Stimulated activated CD4-positive, alpha-beta T cell treated with anti-CD3 and anti-CD28 coated beads, Interleukin-1b, Interleukin-23, amount 100 ng/mL, for 4 hours (primary cell): Measurements from ENCODE around the gene NLRP5.
"Not testable (repeated sequence)": the region's sequence is repeated elsewhere in the genome, so short reads cannot be mapped to it uniquely, and the experiment has no call there.

ENCODE experiments used
- DNase-seq, 2 donors: peaks; one replicate each; pipeline ENCODE4 v3.0.0-alpha.2; 2020; ENCODE audit warnings: low read depth in 2 of 2

NLRP5 gene

DNA sequence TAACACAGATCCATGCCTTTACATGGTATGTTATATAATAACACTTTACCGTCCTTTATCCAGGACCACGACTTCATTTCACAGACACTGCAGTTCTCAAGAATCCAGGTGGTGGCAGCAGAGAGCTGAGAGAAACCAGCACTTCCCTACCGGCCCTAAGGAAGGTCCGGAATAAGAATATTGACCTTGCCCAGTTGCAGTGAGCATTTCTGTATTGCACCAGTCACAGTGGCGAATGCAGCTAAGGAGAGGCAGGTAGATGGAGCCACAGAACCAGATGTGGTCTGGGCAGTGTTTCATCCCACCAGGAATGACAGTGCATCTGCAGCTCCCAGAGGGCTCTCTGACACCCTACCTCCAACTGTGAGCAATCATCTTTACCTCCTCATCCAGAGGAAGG, 89.9 kb downstream of the NLRP5 start:
- DNase-seq = peak in 1 of 2 donors; percentile 6

DNA sequence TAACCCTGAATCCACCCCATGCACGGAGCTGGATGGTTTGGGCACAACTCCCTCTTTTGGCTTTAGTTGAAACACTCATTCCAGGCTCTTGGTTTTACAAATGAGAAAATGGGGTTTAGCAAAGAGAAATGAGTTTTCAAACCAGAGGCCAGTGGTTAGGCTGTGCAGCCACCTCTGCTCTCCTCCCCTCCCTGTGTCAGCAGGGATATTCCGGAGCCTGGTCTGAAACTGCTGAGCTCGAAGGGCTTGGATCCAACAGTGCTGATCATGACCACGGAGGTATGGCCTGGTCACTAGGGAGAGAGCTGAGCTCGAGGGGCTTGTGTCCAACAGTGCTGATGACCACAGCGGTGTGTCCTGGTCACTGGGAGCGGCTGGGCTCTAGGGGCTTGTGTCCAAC, 93.0 kb downstream of the NLRP5 start:
- DNase-seq = no peak

GRCh38 chr19:56080669-56081401, 94.3 kb downstream of the NLRP5 start:
- peak; percentile 56 to 63 for DNase-seq

DNA sequence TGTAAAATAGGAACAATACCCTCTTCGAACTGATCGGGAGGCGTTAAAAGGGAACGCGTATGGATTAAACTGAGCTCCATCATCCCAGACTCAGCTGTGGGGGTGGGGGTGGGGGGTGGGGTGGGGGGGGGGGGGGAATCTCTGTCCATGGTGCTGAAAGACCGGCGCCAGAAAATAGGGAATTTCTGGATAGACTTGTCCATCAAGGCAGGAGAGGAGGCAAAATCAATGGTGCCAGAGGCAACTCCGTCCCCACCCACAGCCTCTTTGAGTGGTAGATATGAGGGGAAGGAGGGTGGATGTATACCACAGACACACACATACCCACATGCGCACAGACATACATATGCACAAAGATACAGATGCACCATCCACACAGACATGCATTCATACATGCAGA, 97.1 kb downstream of the NLRP5 start:
- no peak for DNase-seq

DNA sequence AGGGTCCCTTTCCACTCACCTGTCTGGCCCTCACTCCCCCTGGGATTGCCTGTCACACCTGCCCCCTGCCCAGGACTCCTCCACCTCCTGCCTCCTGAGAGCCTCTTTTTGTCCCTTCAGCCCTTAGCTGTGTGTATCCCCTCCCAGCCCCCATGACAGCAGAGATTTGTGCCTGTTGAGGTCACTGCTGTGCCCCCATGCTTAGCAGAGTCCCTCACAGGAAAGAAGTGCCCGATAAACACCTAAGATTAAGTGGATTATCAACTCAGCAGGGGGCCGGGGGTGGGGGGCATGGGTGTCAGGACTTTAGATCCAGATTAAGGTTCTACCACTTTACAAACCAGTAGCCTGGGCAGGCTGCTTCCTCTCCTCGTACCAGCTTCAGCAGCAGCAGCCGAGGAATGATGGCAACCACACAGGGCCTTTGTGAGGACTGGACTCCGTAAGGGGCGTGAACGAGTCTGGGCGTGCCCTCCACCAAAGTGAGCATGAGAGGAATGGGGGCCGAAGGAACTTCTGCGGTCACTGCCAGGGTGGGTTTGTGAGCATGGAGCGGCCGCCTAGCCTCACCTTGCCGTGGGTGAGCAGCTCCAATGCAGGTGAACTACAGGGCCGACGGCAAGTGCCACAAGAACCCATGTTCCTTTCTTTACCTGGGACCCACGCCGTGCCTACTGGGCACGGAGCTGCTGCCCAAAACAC, 98.4 kb downstream of the NLRP5 start:
- no peak for DNase-seq

DNA sequence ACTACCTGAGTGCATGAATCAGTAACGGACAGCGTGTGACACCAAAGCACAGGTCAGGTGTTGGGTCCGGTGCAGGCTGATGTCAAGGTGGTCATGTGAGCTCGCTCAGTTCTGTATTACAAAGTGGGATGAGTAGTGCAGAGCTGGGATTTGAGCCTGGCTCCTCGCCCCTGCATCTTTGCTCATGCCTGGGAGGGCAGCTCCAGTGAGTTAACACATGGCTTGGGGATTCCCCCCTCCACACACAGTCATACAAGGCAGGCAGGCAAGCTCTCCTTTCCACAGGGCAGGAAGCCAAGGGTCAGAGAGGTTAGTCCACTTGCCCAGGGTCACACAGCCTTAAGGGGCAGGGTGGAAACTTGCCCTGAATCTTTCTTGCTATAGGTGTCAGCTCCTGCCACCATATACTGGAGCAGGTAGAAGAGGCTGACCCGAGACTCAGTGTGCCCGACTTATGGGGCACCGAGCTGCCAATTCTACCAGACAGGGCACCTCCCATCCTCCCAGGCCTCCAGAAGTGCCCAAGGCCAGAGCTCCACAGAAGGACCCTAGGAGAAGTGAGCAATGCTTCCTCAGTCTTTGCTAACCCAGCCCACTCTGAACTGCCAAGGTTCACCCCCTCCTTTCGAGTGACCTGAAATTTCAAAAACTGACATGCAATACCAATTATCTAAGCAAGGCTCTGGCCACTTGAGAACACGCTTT, 99.1 kb downstream of the NLRP5 start:
- DNase-seq = no peak

DNA sequence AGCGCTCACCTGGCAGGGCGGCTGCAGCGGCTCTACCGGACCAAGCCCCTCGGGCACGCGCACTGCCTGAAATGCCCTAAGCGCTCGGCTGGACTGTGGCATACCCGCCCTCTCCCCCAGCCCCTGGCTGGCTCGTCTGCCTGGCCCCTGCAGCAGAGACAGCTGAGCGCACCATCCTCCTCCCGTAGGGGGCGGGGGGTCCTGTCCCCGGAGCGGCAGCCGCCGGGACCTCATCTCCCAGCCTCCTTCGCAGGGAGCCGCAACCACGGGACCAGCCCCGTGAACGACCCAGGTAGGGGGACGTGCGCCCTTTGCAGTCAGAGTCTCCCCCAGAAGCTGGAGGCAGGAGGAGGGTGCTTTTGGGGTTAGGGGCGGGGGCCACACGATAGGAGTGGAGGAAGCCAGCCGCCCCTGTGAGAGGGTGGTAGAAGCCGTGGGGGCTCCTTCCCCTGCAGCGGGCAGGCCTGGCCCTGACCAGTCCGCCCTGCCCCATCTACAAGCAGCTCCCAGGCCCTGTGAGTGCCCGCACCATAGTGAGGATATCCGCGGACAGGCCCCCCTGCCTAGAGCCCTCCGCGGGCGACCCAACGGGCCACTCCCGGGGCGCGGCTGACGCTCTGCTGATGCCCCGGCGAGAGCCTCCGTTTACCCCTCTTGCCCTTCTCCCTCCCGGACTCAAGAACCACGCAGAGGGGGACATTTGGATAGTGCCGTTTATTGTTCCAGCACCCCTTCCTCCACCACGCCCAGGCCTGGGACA, 100.3 kb downstream of the NLRP5 start:
- DNase-seq = no peak

DNA sequence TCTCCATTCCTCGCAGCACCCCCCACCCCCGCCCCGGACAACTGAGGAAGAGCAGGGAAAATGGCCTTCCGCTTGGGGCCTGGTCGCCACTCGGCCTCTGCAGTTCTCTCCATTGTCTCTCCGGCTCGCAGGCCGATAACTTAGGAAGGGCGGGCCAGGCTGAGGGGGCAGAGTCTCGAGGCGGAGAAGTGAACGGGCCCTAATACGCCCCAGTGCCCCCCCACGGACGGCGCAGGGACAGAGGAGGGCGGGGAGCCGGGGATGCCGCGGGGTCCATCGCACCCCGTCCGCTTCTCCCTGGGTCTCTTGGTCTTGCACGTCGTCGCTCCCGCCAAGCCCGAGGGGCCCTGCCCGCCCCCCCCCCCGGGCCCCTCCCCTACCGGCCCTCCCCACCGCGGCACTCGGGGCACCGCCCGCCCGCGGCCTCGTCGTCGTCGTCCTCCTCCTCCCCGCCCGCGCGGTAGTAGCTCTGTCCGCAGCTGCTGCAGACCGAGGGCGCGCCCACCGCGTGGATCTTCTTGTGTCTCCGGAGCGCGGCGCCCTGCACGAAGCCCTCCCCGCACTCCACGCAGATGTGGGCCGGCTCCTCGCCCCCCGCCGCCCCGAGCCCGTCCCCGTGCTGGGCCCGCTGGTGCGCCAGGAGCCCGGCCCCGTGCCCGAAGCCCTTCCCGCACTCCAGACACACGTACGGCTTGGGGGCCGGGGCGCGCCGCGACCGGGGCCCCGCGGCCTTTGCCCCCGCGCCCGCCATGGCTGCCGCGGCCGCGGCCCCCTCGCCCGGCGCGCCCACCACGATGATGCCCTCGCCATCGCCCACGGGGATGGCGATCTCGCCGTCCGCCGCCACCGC, 101.3 kb downstream of the NLRP5 start:
- no peak for DNase-seq

DNA sequence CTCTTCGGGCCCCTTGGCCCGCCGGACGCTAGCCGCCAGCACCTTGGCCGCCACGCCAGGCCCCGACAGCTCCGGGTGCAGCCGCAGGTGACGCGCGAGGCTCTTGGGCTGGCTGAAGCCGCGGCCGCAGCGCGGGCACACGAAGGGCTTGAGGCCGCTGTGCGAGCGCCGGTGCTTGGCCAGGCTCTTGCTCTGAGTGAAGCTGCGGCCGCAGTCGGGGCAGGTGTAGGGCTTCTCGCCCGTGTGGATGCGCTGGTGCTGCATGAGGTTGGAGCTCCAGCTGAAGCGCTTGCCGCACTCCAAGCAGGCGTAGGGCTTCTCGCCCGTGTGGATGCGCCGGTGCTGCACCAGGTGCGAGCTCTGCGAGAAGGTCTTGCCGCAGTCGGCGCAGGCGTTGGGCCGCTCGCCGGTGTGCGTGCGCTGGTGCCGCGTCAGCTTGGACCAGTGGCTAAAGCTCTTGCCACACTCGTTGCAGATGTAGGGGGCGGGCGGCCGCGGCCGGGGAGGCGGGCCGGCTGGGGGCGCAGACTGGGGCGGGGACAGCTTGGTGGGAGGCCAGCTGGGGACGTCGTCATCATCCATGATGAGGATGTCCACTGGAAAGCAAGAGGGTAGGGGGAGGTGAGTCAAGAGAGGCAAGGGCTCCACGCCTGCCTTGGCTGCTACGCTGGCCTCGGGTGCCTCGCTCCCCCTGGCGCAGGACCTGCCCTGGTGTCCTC, 102.1 kb downstream of the NLRP5 start:
- no peak for DNase-seq

DNA sequence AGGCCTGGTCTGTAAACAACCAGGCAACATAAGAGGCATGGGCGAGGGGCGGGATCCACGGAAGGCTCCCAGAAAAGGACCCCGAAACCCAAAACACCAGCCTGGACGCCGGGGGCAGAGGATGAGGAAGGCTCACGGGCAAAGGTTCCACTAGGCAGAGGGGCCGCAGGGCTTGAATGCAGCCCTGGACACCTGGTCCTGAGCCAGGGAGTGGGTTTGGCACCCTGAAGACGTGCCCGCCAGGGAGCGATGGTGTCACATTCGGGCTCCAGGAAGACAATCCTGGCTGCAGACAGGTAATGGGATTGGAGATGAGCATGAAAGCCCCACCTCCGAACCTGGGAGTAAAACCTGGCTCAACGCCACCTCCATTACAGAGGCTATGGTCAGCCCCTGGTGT, 102.8 kb downstream of the NLRP5 start:
- no peak for DNase-seq

GRCh38 chr19:56091066-56091490, 104.5 kb downstream of the NLRP5 start:
- no peak for DNase-seq

DNA sequence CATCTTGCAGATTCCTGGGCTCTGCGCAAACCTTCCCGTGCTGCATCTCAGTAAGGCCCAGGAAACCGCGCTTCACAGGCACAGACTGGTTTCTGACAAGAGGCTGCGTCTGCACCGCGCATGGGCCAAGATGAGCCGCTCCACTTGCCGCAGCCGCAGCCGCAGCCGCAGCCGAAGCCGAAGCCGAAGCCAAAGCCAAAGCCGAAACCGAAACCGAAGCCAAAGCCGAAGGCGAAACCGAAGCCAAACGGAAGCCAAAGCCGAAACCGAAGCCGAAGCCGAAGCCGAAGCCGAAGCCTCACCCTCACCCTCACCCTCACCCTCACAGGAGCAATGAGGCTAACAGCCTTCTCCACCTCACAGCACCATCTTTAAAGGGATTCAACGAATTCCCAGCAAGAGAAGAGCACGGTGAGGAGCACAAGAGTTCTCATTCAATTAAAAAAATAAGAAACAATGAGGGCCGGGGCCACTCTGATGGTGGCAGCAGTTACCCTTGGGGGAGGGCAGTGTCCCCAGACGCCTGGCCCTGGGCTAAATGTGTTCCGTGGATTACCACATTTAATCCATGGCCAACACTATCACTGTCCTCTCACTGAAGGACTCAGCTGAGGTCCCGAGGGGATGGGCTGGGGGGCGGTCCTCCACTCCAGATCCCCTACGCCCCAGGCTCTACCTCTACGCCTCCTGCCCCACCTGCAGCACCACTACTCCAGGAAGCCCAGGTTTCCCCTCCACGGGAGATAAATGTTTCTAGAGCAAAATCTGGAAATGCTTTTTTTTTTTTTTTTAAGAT, 105.4 kb downstream of the NLRP5 start:
- no peak for DNase-seq

DNA sequence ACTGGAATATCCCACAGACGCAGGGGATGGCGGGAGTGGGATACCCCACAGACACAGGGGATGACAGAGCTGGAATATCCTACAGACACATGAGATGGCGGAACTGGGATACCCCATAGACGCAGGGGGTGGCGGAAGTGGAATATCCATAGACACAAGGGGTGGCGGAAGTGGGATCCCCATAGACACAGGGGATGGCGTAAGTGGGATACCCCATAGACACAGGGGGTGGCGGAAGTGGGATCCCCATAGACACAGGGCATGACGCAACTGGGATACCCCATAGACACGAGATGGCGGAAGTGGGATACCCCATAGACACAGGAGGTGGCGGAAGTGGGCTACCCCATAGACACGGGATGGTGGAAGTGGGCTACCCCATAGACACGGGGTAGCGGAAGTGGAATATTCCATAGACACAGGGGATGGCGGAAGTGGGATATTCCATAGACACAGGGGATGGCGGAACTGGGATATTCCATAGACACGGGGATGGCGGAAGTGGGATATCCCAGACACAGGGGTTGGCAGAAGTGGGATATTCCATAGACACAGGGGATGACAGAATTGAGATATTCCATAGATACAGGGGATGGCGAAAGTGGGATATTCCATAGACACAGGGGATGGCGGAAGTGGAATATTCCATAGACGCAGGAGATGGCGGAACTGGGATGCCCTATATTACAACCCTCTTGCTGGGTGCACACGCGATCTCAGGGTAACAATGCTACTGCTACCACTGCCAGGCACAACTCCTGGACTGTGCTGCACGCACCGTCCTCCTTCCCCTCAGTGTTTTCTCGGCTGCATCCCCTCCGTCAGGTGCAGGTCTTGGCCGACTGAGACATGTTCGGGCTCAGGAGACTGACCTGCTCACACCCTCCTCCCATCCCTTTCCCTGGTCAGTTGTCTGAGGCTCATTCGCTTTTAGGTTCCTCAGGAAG, 106.4 kb downstream of the NLRP5 start:
- no peak for DNase-seq

DNA sequence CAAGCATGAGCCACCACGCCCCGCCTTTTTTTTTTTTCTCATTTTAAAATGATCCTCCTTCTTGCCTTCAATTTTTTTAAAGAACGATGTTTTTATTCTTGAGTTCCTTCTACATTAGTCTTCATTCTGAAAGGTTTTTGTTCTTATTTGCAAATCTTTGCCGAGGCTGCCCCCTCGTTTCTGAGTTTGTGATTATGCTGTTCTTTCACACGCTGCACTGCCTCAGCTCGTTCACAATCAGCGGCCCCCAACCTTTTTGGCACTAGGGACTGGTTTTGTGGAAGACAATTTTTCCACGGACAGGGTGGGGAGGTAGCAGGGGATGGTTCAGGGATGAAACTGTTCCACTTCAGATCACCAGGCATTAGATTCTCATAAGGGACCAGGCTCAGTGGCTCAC, 107.9 kb downstream of the NLRP5 start:
- no peak for DNase-seq

- DNase-seq = no peak
These were observed 110.1 kb downstream of the NLRP5 start for GRCh38 chr19:56096665-56097064.

- no peak for DNase-seq
These were observed 110.7 kb downstream of the NLRP5 start for GRCh38 chr19:56097306-56097705.

DNA sequence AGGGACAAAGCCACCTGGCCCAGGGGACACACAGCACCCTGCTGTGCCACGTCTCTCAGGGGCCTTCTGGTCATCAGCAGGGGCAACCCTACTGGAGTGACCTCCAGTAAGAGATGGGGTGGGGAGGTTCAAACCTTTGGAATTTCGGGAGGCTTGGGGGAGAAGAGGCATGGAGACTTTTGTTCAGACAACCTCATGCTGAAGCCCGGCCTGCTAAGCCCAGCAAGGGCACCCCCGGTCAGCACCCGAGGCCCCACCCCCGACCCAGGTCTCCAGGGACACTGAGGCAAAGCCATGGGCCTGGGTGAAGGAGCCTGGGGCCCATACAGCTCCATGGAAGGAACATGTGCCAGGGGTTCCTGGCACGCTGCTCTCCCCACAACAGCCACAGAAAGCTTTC, 111.2 kb downstream of the NLRP5 start:
- no peak for DNase-seq

DNA sequence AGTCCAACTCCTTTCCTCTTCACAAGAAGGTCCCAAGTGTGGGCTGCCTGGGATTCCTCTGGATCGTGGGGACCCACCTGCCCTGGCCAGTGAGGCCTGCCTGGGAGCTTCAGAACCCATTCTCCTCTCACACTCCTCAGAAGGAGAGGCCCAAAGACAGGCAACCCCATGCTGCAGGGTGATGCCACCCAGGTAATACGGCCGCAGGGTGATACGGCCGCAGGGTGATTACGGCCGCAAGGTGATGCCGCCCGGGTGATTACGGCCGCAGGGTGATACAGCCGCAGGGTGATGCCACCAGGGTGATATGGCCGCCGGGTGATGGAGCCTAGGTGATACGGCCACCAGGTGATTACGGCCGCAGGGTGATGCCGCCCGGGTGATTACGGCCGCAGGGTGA, 111.7 kb downstream of the NLRP5 start:
- not testable (repeated sequence) for DNase-seq
